NCI-H526 treated with DMSO at 0.1 percent for 48 hours (cell line): ENCODE data around the gene SMPDL3A.
"Not testable (repeated sequence)": the region's sequence is repeated elsewhere in the genome, so short reads cannot be mapped to it uniquely, and the experiment has no call there.

Experiments
- DNase-seq: peaks from one replicate; lab custom pipeline; 2025; lab: John Stamatoyannopoulos, UW

SMPDL3A gene, protein sequence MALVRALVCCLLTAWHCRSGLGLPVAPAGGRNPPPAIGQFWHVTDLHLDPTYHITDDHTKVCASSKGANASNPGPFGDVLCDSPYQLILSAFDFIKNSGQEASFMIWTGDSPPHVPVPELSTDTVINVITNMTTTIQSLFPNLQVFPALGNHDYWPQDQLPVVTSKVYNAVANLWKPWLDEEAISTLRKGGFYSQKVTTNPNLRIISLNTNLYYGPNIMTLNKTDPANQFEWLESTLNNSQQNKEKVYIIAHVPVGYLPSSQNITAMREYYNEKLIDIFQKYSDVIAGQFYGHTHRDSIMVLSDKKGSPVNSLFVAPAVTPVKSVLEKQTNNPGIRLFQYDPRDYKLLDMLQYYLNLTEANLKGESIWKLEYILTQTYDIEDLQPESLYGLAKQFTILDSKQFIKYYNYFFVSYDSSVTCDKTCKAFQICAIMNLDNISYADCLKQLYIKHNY

DNA sequence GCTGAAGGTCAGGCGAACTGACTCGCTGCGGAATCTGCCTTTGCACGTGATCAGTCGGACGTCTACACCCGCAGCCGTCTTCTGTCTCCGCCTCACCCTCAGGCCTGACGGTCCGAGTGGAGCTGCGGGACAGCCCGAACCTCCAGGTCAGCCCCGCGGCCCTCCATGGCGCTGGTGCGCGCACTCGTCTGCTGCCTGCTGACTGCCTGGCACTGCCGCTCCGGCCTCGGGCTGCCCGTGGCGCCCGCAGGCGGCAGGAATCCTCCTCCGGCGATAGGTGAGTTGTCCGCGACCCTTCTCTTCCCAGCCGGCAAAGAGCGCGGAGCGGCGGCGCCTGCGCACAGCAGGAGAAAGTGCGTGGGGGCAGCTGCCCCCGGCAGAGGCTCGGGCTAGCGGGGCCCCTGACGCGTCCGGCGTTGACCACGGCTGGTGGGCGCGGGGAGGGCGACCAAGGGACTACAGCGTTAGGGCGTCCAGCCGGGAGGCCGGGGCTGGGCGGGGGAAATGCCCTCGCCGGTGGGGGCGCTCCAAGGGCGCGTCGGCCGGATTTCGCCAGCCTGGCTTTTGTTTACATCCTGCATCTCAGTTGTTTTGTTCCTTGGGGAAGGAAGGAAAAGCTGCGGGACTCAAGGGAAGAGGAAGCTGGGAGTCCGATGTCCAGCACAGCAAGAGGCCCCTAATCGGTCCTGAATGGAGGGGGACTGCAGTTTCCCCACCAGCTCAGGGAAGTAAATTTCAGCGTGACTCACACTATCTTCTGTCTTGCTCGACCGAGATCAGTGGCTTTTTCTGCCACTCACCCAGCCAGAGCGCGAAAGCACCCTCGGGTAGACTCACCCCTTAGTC lies at the start of gene SMPDL3A:
SMPDL3A (plus strand) TSS at position 77 of the 846 bp plus-strand sequence; CDS start at position 166, 89 bp downstream.
- peak; percentile 80 for DNase-seq

DNA sequence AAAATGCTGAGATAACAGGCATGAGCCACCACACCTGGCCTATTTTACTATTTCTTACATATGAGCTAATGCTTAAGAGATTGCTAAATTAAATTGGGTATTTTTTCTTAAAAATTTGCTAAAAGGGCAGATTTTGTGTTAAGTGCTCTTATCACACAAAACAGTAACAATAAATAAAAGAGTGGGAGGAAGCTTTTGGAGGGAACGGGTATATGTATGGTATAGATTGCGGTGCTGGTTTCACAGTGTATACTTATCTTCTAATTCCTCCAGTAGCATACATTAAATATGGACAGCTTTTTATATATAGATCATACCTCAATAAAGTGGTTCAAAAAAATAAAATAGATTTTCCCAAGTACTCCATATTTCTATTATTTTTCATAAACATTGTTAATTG lies 49.0 kb upstream of the SMPDL3A start:
- no peak for DNase-seq

DNA sequence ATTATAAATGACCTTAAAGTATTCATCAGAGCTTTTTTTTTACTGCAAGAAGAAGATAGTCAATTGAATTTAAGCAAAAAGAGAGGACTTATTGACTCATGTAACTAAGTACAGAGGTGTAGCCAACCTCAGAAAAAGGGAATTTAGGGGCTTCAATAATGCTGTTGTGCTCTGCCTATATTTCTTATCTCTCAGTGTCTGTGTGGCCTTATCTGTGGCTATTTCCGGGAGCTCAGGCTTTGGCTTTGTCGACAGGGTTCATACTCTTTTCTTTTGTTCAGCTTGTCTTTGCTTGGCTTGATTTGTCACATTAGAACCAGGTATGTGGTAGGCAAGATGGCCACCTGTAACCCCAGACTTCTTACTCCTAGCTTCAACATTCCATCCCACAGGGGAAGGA lies 48.1 kb upstream of the SMPDL3A start:
- DNase-seq = no peak

DNA sequence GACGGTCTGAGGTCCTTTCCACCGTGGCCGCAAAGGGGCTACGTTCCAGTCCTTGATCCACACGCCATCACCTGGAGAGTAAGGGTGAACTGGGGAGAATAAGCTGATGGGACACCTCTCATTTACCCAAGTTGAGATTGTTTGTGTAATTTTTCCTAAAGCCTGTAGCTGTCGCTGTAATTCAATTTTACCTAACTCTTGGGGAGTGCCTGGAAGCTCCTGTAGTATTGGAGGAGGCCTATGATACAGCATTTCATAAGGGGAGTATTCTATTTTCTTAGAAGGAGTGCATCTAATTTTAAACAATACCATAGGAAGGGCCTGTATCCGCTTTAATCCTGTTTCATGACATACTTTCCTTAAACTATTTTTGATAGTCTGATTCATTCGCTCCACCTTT lies 44.8 kb upstream of the SMPDL3A start:
- not testable (repeated sequence) for DNase-seq

DNA sequence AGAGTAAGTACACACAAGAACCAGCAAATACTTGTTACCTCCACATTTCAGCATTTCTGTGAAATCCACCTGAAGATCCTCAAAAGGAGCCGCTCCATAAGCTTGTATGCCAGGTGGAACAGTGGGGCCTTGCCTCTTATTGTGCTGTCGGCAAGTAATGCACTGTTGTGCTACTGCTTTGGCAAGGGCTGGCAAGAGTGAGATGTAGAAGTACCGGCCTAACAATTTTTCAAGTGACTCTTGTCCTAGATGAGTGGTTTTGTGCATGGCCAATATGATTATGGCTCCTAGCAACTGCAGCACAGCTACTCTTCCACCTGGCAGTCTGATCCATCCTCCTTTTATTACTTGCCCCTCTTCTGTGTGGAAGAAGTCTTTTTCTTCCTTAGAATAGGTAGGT lies 44.2 kb upstream of the SMPDL3A start:
- DNase-seq = not testable (repeated sequence)

DNA sequence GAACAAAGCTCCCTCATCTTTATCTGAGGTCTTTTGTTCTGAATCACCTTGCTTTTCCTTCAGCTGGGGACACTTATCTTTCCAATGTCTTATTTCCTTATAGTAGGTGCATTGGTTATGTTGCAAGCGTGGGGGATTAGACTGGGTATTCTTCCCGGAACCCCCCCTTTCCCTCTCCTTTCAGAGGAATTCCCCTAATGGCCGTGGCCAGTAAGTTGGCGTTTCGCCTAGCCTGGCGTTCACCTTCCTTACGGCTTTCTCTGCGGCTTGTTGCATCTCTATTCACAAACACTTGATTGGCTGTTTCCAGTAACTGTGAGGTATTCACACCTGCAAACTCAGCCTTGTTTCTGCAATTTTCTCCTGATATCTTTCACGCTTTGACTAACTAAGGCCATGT lies 42.4 kb upstream of the SMPDL3A start:
- DNase-seq = no peak

DNA sequence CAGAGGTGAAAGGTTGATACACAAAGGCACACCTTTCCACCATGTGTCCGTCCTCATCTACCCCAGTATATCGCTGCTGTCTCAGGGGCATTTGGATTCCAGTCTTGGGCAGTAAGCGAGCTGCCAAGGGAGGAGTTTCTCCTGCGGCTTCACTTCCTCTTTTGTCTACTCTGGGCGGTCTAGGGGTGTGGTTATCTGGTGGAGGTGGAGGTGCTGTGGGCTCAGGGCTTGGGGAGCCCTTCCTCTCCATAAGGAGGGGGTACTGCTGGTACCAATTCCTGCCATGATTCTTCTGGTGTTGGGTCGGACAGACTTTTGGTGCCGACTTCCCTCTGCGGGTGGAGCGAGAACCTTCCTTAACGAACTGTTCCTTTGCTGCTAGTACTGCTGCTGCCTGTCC lies 41.5 kb upstream of the SMPDL3A start:
- DNase-seq = no peak

DNA sequence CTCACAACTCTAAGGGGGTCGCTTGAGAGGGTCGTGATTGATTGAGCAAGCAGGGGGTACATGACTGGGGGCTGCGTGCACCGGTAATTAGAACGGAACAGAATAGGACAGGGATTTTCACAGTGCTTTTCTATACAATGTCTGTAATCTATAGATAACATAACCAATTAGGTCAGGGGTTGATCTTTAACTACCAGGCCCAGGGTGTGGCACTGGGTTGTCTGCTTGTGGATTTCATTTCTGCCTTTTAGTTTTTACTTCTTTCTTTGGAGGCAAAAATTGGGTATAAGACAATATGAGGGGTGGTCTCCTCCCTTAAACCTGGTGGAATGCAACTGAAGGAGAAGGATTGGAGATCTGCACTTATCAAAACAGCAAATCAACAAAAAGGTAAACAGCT lies 40.1 kb upstream of the SMPDL3A start:
- not testable (repeated sequence) for DNase-seq

DNA sequence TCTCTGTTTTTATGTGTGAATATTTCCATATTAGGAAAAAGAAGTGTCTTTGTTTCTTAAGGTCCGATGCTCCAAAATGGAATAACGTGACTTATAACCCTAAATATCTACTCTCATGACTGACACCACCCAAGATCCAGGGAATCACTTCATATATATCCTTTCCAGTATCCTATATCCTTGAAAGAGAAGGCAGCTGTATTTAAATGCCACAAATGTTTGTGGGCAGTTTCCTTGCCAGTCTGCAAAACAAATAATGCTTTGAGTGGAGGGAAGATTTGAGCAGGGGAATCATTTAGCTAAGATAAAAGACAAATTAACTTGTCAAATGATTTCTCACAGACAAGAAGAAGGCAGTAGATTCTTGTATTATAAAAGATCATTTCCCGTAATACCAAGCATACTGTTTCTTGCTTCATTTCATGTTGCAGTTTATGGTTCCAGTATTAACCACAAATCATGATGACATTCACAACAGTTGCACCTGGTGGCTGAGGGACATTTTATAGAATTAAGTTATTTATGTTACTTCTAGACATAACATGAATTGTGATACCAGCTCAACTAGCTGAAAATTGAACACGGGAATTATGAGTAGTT lies 39.5 kb upstream of the SMPDL3A start:
- peak; percentile 65 for DNase-seq

DNA sequence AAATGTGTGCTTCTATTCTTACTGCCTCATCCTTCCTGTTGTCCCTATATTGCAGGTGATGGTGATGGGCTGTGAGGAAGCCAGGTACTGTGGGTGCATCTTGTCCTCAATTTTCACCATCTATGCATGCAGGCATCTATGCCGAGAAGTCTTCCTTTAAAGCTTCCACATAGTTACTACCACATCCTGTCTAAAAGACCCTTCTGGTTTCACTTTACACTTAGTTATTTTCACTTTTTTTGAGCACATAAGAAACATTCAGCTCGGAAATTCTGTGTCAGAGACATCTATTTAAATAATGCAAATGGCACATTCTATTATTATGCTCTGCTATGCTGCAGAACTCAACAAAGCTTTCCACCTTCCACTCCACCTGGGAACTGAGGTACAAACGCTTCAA lies 37.7 kb upstream of the SMPDL3A start:
- no peak for DNase-seq

DNA sequence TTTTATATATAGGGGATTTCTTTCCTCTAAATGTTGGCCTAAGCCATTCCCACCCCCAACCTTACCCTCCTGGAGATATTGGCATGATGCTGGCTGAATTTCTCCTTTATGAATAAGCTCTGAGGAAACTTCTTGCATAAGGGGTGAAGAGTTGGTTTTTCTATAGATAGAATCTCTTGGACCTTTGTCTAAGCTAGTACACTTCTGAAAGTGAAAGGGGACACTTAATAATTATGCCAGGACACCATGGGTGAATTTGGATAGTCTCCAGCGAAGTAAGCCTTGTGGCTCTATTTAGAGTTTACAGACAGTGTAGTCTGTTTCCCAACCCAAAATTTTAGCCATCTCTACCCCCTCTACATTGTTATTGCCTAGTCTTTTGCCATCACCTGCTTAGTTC lies 36.6 kb upstream of the SMPDL3A start:
- no peak for DNase-seq

DNA sequence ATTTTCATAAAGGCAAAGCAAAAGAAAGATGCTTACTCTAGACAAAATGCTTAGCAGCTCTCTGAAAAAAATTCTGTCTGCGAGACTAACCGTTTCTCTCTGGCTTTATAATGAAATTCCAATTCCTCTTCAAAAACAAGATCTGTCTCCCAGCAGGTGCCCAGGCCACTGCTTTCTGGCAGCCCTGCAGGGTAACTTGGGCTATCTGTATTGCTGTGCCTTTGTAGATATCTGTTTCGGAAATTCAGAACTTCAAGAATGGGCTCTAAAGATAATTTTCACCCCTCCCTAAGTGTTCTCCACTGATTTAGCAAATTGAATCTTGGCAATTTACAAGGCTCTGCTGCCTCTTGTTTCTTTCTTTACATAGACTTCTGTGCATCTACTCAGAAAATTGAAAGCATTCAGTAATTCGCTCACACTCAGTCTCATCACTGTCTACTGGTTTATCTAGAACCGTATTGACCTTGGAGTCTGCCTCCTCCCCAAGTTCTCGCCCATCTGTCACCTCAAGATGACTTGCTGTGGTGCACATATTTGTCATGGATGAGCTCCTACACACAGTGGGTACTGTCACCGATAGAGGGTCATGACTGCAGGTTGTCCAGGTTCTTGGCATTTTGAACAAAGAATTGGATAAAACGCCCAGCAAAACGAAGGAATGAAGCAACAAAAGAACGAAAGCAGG lies 35.9 kb upstream of the SMPDL3A start:
- no peak for DNase-seq

DNA sequence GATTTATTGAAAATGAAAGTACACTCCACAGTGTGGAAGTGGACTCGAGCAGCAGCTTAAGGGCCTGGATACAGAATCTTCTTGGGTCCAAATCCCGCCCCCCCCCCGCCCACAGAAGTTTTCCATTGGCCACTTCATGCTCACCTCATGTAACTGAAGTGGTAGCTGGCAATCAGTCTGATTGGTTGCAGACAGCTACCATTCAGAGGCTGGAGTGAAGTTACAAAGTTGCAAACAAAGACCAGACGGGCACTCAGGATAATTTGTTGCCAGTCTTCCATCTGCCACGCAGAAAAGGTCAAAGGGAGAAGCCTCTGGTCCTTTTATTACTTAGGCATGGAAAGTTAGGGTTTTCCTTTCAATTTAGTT lies 35.4 kb upstream of the SMPDL3A start:
- DNase-seq = no peak

DNA sequence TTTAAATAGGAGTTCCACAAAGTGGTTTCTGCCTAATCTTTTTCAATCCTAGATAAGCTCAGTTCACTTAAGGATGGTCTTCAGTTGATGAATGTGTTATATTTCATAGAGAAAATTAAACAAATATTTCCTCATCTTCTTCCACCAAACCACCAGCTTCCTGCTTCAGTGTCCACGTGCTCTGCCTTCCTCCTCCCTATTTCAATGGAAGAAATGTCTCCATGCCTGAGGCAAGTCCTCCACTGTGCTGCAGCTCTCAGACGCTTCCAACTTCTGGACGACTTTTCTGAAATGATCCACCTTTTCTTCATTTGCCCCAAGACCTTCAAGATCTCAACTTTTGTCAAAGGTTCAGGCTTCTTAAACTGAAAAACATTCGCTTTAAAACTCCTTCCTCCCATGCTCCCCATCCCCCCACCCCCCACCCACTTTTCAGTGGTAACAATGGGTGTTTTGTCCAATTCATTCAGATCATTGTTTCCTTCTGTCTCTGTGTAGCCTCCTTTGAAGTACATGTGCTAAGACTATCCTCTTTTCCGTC lies 34.8 kb upstream of the SMPDL3A start:
- no peak for DNase-seq

DNA sequence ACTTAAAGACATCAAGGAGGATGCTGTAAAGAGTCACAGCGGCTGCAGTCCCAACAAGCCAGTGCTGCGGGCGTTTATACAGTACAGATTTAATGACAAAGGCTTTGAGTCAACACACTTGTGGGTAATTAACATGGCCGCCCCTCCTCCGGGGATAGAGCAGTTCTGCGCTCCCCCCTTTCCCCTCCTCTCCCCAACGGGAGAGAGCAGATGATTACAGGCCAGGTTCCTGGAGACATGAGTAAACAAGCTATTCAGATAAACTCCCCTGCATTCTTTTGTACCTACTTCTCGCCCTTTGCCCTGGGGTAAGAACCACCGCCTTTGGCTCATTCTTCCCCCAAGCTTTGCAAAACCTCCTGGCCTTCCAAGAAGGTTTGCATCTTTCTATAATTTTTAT lies 33.2 kb upstream of the SMPDL3A start:
- no peak for DNase-seq

DNA sequence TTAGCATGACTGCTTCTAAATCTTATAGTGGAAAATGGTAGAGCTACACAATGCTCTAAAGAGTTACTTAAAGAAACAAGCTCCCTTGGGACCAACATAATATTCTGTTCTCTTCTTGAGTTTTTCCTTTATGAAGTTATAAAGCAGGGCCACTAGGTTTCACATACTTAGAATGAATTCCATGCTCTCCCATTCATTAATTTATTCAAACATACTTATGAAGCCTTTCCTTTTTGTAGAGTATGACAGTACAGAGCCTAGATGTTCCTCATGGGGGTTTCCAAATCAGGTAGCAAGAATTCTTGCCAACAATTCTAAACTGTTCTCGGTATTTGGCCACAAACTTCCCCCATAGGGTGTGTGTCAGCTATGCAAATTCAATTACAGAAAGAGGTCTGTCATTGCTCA lies 30.1 kb upstream of the SMPDL3A start:
- no peak for DNase-seq

DNA sequence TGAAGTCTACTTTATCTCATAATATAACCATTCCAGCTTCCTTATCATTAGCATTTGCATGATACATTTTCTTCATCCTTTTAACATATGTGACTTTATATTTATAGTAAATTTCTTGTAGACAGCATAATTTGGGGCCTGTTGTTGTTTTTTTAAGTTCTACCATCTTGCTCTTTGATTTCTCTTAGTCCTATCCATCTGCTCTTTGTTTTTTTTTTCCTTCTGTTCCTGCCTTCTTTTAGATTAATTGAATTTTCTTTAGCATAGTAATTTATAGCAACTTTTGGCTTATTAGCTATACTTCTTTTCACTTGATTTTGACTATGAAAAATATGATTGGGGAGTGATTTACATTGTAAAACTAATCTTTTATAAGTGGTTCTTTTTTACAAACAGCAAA lies 28.7 kb upstream of the SMPDL3A start:
- DNase-seq = no peak

DNA sequence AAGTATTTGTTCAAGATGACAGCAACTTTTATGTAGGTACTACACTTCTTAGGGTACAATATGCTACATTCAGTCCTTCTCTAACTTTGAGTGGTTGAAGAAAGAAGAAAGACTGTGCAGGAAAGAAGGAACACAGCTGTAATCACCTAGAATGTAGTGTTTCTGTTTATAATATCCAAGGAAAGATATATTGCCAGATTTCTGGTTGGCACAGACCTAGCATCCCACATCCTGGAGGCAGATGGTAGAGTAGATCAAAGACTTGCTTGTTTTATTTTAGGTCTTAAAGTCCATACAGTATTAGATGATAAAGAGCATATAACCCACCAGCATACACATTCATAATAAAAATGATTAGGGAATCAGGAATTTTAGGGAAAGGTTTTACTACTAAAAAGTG lies 22.8 kb upstream of the SMPDL3A start:
- DNase-seq = no peak

DNA sequence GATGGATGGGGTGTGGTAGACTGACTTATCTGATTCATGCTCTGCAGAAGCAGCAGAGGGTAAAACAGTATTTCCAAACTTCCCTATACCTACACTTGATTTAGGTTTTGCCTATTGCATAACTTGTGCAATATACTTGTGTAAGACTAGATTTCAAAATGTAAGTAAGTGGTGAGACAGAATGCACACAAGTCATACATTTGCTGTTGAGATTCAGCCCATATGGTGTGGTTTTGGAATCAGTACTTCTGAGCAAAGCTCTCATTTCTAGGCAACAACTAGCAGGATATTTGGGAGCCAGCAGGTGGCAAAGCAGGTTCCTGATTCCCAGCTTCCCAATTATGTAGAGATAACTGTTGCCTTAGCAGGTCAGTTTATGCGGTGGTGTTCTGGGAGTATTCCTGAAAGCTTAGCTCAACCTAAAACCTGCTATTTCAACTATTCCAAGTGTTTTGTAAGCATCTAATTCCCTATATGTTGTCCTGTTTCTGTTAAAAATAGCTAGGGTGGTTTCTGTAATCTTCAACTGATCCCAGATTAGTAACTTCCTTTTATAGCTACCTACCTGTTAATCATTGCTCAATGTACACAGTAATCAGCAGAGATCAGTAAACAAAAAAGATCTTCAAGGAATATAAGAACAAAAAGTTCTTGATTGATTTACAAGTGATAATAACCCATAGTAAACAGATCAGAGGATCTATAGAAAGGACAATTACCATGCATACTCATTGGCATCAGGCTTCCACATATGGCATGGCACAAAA lies 18.0 kb upstream of the SMPDL3A start:
- DNase-seq = no peak

DNA sequence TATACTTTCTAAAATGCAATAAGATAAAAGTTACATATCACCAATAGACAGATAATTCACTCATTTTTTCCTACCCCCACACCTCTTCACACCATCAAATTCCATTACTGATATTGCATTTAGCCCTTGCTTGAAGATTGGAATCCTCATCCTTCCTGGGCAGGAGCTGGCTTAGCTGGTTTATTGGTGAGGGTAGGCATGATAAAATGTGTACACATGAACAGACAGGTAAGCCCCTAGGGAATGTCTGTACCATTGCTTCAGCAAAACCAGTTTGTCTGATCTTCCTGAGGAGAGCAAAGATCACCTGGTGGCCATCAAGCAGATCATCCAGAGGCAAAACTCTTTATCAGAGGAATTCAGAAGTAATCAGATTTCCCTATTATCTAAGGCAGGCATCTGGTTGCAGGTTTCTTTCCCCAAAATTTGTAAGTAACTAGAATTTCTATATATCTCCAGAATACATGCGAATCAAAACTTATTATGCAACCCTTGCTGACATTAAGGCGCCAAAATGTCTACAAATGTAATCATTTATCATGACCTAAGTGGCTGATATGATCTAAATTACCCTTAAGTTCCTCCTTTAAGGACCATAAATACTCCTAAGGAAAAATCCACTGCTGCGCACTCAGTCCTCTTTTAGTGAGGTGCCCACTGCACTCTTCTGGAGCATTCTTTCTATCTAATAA lies 16.2 kb upstream of the SMPDL3A start:
- DNase-seq = peak; percentile 34

DNA sequence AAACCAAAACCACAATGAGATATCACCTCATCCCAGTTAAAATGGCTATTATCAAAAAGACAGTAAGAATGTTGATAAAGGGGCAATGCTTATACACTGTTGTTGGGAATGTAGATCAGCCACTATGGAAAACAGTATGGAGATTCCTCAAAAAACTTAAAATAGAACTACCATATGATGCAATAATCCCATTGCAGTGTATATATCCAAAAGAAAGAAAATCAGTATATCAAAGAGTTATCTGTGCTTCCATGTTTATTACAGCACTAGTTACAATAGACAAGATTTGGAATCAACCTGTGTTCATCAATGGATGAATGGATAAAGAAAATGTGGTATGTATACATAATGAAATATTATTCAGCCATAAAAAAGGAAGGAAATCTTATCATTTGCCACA lies 13.1 kb upstream of the SMPDL3A start:
- no peak for DNase-seq
